HepG2 (cell line): Measurements from ENCODE around the gene MMP28. TPM values are rescaled to one million over a fixed set of nuclear protein-coding genes. Genes with fewer than 3 reads are reported as not detected.

ENCODE experiments used
- ATAC-seq: fragments of 200-7000 bp; cut with Tn5 transposase; 3 replicates; pipeline ENCODE4 v1.9.1; 2020; ENCODE audit warnings: mild to moderate bottlenecking, moderate library complexity
- BruUV-seq: library from RNA; stranded (reverse); fragments of 400-500 nt; replicated peaks from 2 replicates; lab custom pipeline; 2021; lab: Mats Ljungman, UMichigan
- CTCF ChIA-PET: fragments of 300-600 bp; formaldehyde crosslinking; extraction: SDS; loops from one replicate; lab custom pipeline; 2021; ENCODE audit warnings: low total read pairs, inconsistent platforms, low intra/inter-chr PET ratio; lab: Yijun Ruan, JAX
- POLR2A ChIA-PET: fragments of 350-600 bp; sonication (Branson Sonifier 250); formaldehyde crosslinking; loops from one replicate; lab custom pipeline; 2020; ENCODE audit warnings: antibody characterized with exemption, inconsistent platforms; lab: Yijun Ruan, JAX
- DNase-seq: peaks from one replicate; pipeline ENCODE4 v3.0.0-alpha.2; 2015; ENCODE audit warnings: low spot score
- FAIRE-seq: peaks from 3 replicates; lab custom pipeline; 2011; peaks lifted over from hg19 to GRCh38; lab: Jason Lieb, UNC
- H2AFZ ChIP-seq: one replicate; pipeline ENCODE4 v1.6.1; 2011; ENCODE audit warnings: low read length, inconsistent platforms
- H3K27ac ChIP-seq: fragments of 300-600 bp; 3 replicates; pipeline ENCODE4 v1.8.0; 2011; ENCODE audit warnings: mixed run types, mild to moderate bottlenecking, mixed read lengths, low read length, inconsistent platforms; ENCODE audit not compliant: insufficient read depth; ENCODE audit errors: extremely low read length
- H3K27me3 ChIP-seq, 2 experiments: fragments of 200-600 bp in 1 of 2; 2 replicates in 1 of 2; 3 replicates in 1 of 2; pipeline versions ENCODE4 v1.6.0 to v1.8.0; 2011; ENCODE audit warnings: low read length in 2 of 2, mild to moderate bottlenecking in 2 of 2, moderate library complexity in 2 of 2, inconsistent platforms in 1 of 2; ENCODE audit not compliant: insufficient read depth in 2 of 2, control insufficient read depth in 1 of 2
- H3K36me3 ChIP-seq, 2 experiments: fragments of 200-600 bp in 1 of 2; replicated peaks in 1 of 2; 2 replicates in 1 of 2; 3 replicates in 1 of 2; pipeline versions ENCODE4 v1.5.1 to v1.8.0; 2011; ENCODE audit warnings: low read length in 2 of 2, inconsistent platforms in 1 of 2; ENCODE audit not compliant: insufficient read depth in 2 of 2, control insufficient read depth in 1 of 2
- H3K4me1 ChIP-seq: 2 replicates; pipeline ENCODE4 v1.5.1; 2012; ENCODE audit warnings: low read length, inconsistent platforms; ENCODE audit not compliant: insufficient read depth
- H3K4me2 ChIP-seq: 2 replicates; pipeline ENCODE4 v1.6.0; 2011; ENCODE audit warnings: low read depth, low read length, inconsistent platforms
- H3K4me3 ChIP-seq, 3 experiments: fragments of 200-600 bp in 1 of 3; sonication (generic), shearing (Covaris generic) in 1 of 3; replicated peaks in 1 of 3; 2 replicates each; pipeline ENCODE4 v1.5.1; 2011 to 2016; ENCODE audit warnings: low read length in 3 of 3, inconsistent platforms in 2 of 3, low read depth in 2 of 3, mild to moderate bottlenecking in 2 of 3, control low read depth in 1 of 3, mixed read lengths in 1 of 3; ENCODE audit not compliant: insufficient read depth in 1 of 3
- H3K79me2 ChIP-seq: one replicate; pipeline ENCODE4 v1.6.1; 2011; ENCODE audit warnings: low read length, inconsistent platforms; ENCODE audit not compliant: insufficient read depth
- H3K9ac ChIP-seq: 2 replicates; pipeline ENCODE4 v1.6.0; 2011; ENCODE audit warnings: mild to moderate bottlenecking, low read depth, low read length, inconsistent platforms; ENCODE audit not compliant: insufficient read depth
- H3K9me3 ChIP-seq: 2 replicates; pipeline ENCODE4 v1.5.1; 2012; ENCODE audit warnings: mild to moderate bottlenecking, low read length
- H4K20me1 ChIP-seq: 2 replicates; pipeline ENCODE4 v1.6.0; 2011; ENCODE audit warnings: inconsistent platforms, mild to moderate bottlenecking, low read length, moderate library complexity; ENCODE audit not compliant: insufficient read depth
- ARHGAP35 ChIP-seq: sonication (generic); formaldehyde crosslinking; IDR thresholded peaks from 2 replicates; pipeline ENCODE4 v1.9.0; 2022; ENCODE audit warnings: mild to moderate bottlenecking, inconsistent platforms, moderate library complexity, missing genetic modification reagents, borderline replicate concordance
- CC2D1A ChIP-seq: sonication (generic); formaldehyde crosslinking; IDR thresholded peaks from 2 replicates; pipeline ENCODE4 v1.8.1; 2023; ENCODE audit warnings: mild to moderate bottlenecking, missing genetic modification reagents
- CREB1 ChIP-seq, 2 experiments: fragments of 450-650 bp in 1 of 2; IDR thresholded peaks; 2 replicates each; pipeline ENCODE4 v1.6.1; 2016 to 2017; ENCODE audit warnings: control low read depth in 1 of 2, mild to moderate bottlenecking in 1 of 2, missing compliant biosample characterization in 1 of 2, missing genetic modification characterization in 1 of 2
- EZH2 ChIP-seq: conservative IDR thresholded peaks from 2 replicates; pipeline ENCODE4 v1.6.1; 2012; ENCODE audit warnings: mild to moderate bottlenecking, low read depth, low read length, moderate library complexity
- FLYWCH1 ChIP-seq: sonication (generic); formaldehyde crosslinking; IDR thresholded peaks from 2 replicates; pipeline ENCODE4 v1.8.1; 2023; ENCODE audit warnings: mild to moderate bottlenecking, missing genetic modification reagents
- NFIC ChIP-seq: IDR thresholded peaks from 2 replicates; pipeline ENCODE4 v1.6.1; 2012; ENCODE audit warnings: mild to moderate bottlenecking, low read length, inconsistent platforms
- SIX1 ChIP-seq: sonication (generic); formaldehyde crosslinking; IDR thresholded peaks from 2 replicates; pipeline ENCODE4 v1.4.0; 2020; ENCODE audit warnings: missing genetic modification reagents, borderline replicate concordance
- SKI ChIP-seq: fragments of 450-650 bp; IDR thresholded peaks from one replicate; pipeline ENCODE4 v1.6.1; 2018; ENCODE audit warnings: mild to moderate bottlenecking; ENCODE audit not compliant: partially characterized antibody
- SNRNP70 ChIP-seq: fragments of 200-400 bp; formaldehyde crosslinking; IDR thresholded peaks from 2 replicates; pipeline ENCODE4 v1.6.1; 2017; ENCODE audit warnings: mild to moderate bottlenecking, low read depth, low read length, moderate library complexity
- SPEN ChIP-seq: sonication (generic); formaldehyde crosslinking; IDR thresholded peaks from 2 replicates; pipeline ENCODE4 v1.5.1; 2020; ENCODE audit warnings: low read depth, mild to moderate bottlenecking, missing genetic modification reagents
- ZBTB20 ChIP-seq: sonication (generic); formaldehyde crosslinking; IDR thresholded peaks from 2 replicates; pipeline ENCODE4 v1.8.1; 2023; ENCODE audit warnings: missing genetic modification reagents, low read depth, mild to moderate bottlenecking, borderline replicate concordance
- ZNF451 ChIP-seq: sonication (generic); formaldehyde crosslinking; IDR thresholded peaks from 2 replicates; pipeline ENCODE4 v1.5.0; 2020; ENCODE audit warnings: mild to moderate bottlenecking, missing genetic modification reagents
- ZNF7 ChIP-seq: IDR thresholded peaks from 2 replicates; pipeline ENCODE4 v1.6.1; 2016; ENCODE audit warnings: missing biosample characterization, missing genetic modification reagents
- WGBS: methylation state at CpG from one replicate; pipeline ENCODE4 v1.1.6; 2017; ENCODE audit warnings: low lambda C conversion rate; 5-methylcytosine and 5-hydroxymethylcytosine counted together
- in situ Hi-C: cut with HindIII; loops from 2 replicates; pipeline ENCODE4 v1.10.0; 2017; ENCODE audit warnings: low pct_unique_long_range_greater_than_20kb; ENCODE audit not compliant: extremely low pct_ligation_motif_present
- intact Hi-C: fragments of 100-400 bp; cut with micrococcal nuclease; formaldehyde crosslinking; loops from one replicate; pipeline ENCODE4 v1.10.0; 2022; ENCODE audit not compliant: unreplicated experiment
- polyA plus RNA-seq, 8 experiments: library from polyadenylated mRNA; depleted of rRNA in 3 of 8; stranded (reverse) in 7 of 8; unstranded in 1 of 8; fragments of >200 nt; fragmentation: Illumina TruSeq in 4 of 8; extraction: Trizol in 4 of 8; gene quantifications; 2 replicates each; pipeline versions ENCODE4 v1.2.1 to v1.2.3, GENCODE V29; 2011 to 2016; ENCODE audit warnings: low read depth in 4 of 8, missing spikeins in 1 of 8, mixed read lengths in 1 of 8; ENCODE audit not compliant: insufficient read depth in 1 of 8
- total RNA-seq, 5 experiments: library from RNA; depleted of rRNA; stranded (reverse); fragments of >200 nt; fragmentation: Illumina TruSeq; extraction: Trizol; gene quantifications; 2 replicates each; pipeline ENCODE4 v1.2.3, GENCODE V29; 2016; ENCODE audit warnings: low read depth in 1 of 5
- TF ChIP-seq, protein P1 (sequence below): sonication (generic); formaldehyde crosslinking; IDR thresholded peaks from 2 replicates; pipeline ENCODE4 v1.5.1; 2020; ENCODE audit warnings: missing genetic modification reagents, mild to moderate bottlenecking, borderline replicate concordance
- TF ChIP-seq, protein P2 (sequence below), 2 experiments: sonication (generic) in 1 of 2; formaldehyde crosslinking in 1 of 2; IDR thresholded peaks; 2 replicates each; pipeline versions ENCODE4 v1.6.1 to v1.9.0; 2014 to 2022; ENCODE audit warnings: antibody characterized with exemption in 1 of 2, borderline replicate concordance in 1 of 2, inconsistent platforms in 1 of 2, low read depth in 1 of 2, missing genetic modification reagents in 1 of 2

MMP28 gene
- total and polyA plus RNA-seq, 2 of the 13 experiments (the other 11 are each of a cell fraction or from before 2014, with no cell fraction given) = not detected

DNA sequence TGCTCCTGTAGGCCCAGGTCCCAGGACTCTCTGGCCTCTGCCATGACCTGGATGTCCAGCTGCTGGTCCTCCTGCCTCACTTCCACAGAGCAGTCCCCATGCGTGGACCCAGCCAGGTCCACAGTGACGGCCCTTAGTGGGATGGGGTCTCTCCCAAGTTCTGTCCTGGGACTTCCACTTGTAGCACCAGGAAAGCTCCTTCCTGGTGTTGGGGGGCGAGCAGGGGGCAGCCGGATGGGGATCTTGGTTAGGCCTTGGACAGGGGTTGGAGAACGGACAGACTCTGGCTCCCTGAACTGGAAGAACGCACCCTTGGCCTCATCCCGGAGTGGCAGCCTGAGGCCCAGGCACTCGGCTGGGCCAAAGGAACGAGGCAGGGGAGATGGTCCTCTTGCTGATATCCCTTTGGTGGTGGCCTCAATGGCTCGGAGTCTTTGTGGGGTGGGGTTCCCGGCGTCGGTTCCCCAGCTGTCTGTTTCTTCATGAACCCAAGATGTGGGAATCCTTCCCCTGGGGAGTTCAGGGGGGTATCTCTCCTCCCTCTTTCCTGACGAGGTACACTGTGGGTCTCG is 49.6 kb downstream of the MMP28 start:
- intact Hi-C loops (loop anchor here (5.0 kb wide), 1 partner anchor 189 kb away; no protein-coding TSS in a partner anchor), in situ Hi-C loops (loop anchor here (5.0 to 25.0 kb wide), 3 partner anchors 134 to 434 kb away; no protein-coding TSS in a partner anchor)
- H3K9ac ChIP-seq = no peak overlapping the region
- H3K79me2 ChIP-seq = no peaks in the 10 kb centered on the region
- no peak overlapping the region for H3K4me2 ChIP-seq
- ATAC-seq = no peak
- no peaks in the 10 kb centered on the region for H3K9me3 ChIP-seq
- no peaks in the 10 kb centered on the region for H3K36me3 ChIP-seq
- no peak for DNase-seq
- ChIA-PET CTCF (interaction anchor here (2.8 kb wide), 1 partner anchor 132 kb away, joined by 54 read pairs; no protein-coding TSS in a partner anchor), POLR2A (no interaction called here)
- H3K4me1 ChIP-seq = peaks cover 20% of the 10 kb centered on the region
- TF ChIP-seq FLYWCH1 (CRISPR knock-in tag) = no peak
- TF ChIP-seq NFIC = no peak
- TF ChIP-seq, protein P1, sequence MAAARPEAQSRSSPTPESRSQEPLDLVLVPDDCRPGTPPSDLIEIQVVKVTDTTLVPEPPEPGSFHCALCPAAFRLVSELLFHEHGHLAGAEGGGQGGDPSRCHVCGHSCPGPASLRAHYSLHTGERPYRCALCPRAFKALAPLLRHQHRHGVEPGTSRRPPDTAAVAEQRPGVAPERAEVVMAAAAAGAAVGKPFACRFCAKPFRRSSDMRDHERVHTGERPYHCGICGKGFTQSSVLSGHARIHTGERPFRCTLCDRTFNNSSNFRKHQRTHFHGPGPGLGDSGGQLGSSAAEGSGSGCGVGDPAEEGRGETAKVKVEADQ = no peak
- no peak for TF ChIP-seq SIX1 (CRISPR knock-in tag)
- no peak for TF ChIP-seq ZNF451 (CRISPR knock-in tag)
- no peak for TF ChIP-seq EZH2
- TF ChIP-seq SNRNP70 = no peak
- no peak for TF ChIP-seq CREB1 (IDR thresholded peaks at IDR 0.05)
- TF ChIP-seq CREB1 (CRISPR knock-in tag; IDR thresholded peaks at IDR 0.05) = no peak
- no peak for TF ChIP-seq SPEN (CRISPR knock-in tag)
- TF ChIP-seq ZBTB20 (CRISPR knock-in tag) = no peak
- TF ChIP-seq CC2D1A (CRISPR knock-in tag) = no peak
- TF ChIP-seq, protein P2, sequence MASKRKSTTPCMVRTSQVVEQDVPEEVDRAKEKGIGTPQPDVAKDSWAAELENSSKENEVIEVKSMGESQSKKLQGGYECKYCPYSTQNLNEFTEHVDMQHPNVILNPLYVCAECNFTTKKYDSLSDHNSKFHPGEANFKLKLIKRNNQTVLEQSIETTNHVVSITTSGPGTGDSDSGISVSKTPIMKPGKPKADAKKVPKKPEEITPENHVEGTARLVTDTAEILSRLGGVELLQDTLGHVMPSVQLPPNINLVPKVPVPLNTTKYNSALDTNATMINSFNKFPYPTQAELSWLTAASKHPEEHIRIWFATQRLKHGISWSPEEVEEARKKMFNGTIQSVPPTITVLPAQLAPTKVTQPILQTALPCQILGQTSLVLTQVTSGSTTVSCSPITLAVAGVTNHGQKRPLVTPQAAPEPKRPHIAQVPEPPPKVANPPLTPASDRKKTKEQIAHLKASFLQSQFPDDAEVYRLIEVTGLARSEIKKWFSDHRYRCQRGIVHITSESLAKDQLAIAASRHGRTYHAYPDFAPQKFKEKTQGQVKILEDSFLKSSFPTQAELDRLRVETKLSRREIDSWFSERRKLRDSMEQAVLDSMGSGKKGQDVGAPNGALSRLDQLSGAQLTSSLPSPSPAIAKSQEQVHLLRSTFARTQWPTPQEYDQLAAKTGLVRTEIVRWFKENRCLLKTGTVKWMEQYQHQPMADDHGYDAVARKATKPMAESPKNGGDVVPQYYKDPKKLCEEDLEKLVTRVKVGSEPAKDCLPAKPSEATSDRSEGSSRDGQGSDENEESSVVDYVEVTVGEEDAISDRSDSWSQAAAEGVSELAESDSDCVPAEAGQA (IDR thresholded peaks at IDR 0.05; ENCODE audit: low read depth) = no peak
- TF ChIP-seq, protein P2 (CRISPR knock-in tag; IDR thresholded peaks at IDR 0.05; ENCODE audit: borderline replicate concordance) = no peak
- no peak for TF ChIP-seq ZNF7 (CRISPR knock-in tag)
- TF ChIP-seq ARHGAP35 (CRISPR knock-in tag) = no peak
- no peak for TF ChIP-seq SKI
- H3K27me3 ChIP-seq = peaks cover 3 to 53% of the 10 kb centered on the region in 2 experiments; a peak in 4 of 5 replicates
- H4K20me1 ChIP-seq = no peaks in the 10 kb centered on the region
- no peak overlapping the region for H2AFZ ChIP-seq
- no peak for FAIRE-seq
- no TSS peak for BruUV-seq
- H3K4me3 ChIP-seq = no peak overlapping the region
- WGBS = 6% methylated on average over 7 of the region's 15 CpGs
- no peak overlapping the region for H3K27ac ChIP-seq
